Activated T-helper 1 cell treated with Interleukin-2 at 50 U/mL for 16 hours (primary cell): ENCODE data around the gene SLC66A1.

Experiments
- DNase-seq: peaks from one replicate; pipeline ENCODE4 v3.0.0-alpha.2; 2020; ENCODE audit warnings: low read depth

Gene SLC66A1

DNA sequence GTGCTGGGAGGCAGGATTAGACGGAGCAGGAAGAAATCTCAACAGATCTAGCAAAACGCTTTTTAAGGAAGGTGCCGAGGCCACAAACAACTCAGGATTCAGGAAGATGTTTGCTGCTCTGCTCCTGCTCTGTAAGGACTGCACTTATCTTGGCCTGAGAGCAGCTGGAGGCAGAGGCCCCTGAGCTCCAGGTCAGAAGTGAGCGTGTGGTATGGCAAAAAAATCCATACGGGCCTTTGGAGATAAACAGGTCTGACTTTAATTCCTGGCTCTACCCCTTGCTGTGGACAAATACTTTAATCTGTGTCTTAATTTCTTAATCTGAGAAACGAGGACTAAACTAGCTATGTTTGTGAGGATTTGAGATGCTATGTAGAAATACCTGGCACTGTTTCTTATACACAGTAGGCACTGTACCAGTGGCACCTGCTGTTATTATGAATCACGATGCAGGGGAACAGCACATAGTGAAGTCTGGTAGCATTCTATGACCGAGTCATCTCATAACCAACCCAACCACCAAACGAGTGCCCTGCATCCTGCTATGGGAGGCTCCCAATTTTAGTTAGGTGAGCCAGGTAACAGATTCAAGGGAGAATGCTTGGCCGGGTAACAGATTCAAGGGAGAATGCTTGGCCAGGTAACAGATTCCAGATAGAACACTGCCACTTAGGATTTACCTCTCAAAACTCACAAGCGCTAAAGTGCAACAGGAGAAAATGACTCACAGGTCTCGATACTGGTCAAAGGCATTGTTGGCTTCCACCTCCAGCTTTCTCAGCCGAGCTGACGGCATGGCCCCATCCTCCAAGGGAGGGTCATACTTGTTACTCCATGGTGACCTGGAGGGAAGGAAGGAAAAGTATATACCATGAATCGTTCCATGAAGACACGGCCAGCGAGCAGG, 65.9 kb downstream of the SLC66A1 start:
- no peak for DNase-seq
